NCI-H146 treated with DMSO at 0.1 percent for 48 hours (cell line): ENCODE measurements around the gene CEP78.
"Not testable (repeated sequence)": the region's sequence is repeated elsewhere in the genome, so short reads cannot be mapped to it uniquely, and the experiment has no call there.

Experiments used
- DNase-seq: peaks from one replicate; lab custom pipeline; 2025; ENCODE audit not compliant: unreplicated experiment; lab: John Stamatoyannopoulos, UW

CEP78 gene

GRCh38 chr9:78235256-78235761, 566 bp upstream of the CEP78 start:
- DNase-seq = no peak

- DNase-seq = no peak
These were observed 656 bp downstream of the CEP78 start for GRCh38 chr9:78236551-78236910.

DNA sequence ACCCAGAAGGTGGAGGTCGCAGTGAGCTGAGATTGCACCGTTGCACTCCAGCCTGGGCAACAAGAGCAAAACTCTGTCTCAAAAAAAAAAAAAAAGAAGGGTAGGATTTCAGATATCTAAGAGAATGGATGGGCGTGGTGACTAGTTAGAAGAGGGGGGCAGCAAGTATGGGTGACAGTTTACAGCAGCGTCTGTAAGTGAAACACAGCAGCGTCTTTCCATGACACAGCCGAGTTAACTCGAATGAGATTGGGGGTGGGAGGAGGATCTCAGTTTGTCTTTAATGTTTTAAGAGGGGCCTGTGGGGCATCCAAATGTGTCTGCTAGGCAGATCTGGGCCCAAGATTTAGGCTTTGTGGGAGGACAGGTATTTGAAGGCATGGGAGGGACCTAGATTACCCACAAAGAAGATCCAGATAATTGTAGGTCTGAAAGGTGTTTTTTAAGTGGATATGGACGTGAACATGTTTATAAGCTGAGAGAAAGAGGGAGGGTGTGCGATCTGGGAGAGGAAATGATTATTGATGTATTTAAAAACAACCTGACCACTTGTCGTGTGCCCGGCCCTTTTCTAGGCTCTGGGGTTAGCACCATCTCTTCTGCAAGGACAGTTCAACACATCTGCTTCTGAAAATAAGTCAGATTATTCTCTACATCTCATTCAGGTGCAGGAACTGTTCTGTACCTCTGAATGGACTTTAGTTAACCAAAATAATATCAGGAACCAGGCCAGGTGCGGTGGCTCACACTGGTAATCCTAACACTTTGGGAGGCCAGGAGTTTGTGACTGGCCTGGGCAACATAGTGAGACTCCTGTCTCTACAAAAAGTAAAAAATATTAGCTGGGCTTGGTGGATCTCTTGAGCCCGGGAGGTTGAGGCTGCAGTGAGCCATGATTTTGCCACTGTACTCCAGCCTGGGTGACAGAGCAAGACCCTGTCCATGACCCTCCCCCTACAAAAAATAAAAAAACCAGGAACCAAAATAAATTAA, 2.5 kb downstream of the CEP78 start:
- DNase-seq = no peak

DNA sequence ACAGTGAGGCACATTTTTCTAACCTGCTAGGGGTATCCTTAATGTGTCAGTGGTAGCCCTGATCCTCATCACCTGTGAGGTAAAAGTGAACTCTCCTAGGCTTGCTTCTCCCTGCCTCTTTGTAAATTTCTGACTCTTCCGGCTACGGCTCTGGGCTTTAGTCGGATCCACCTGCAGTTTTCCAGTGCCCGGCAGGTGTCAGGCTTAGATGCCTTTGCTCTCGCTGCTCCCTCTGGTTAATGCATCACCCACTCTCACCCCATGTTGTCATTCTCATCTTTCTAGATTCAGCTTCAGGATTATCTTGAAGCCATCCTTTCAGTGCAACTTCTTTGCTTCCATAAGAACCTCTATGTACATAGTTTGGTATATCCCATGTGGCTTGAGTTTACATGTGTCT, 3.6 kb downstream of the CEP78 start:
- peak; percentile 5 for DNase-seq

DNA sequence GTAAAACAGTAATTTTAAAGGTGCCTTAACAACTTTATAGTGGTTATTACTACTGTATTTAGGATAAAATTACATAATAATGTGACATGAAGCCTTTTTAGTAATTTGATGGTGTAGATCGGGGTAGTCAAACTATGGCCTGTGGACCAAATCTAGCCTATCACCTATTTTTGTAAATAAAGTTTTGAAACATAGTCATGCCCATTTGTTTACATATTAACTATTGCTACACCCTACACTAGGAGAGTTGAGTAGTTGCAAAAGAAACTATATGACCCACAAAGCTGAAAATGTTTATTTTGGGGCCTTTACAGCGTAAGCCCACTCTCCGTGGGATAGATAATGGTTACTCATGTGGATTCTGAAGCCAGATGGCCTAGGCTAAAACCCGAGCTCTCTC, 6.2 kb downstream of the CEP78 start:
- no peak for DNase-seq

GRCh38 chr9:78243130-78243529, 7.3 kb downstream of the CEP78 start:
- no peak for DNase-seq

DNA sequence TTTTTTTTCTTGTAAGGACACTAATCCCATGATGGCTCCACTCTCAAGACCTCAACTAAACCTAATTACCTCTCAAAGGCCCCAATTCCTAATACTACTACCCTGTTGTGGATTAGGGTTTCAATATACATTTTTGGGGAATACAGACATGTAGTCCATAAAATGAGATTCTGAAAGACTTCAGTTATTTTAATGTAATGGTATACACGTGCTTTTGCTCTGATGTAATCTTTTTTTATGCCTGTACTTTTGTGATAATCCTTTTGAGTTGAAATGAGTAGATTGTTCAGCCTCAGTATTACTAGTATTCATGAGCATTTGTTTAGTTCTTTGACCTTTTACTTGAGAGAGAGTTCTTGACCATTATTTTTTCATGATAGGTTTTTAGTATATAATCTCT, 9.5 kb downstream of the CEP78 start:
- no peak for DNase-seq

DNA sequence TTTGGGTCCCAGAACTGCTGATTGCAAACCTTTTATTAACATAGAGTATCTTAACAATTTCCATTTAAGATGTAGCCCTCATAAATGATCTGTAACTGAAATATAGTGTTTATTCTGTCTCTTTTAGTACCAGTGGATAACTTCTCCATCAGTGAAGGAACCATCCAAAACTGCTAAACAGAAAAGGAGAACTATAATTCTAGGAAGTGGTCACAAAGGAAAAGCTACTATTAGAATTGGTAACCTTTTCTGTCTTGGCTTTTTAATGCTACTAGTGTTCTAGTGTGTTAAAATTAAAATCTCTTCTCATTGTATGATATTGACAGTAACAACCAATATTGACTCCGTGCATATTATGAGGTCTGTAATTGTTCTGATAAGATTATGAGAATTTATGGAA, 12.8 kb downstream of the CEP78 start:
- no peak for DNase-seq

GRCh38 chr9:78249542-78249941, 13.7 kb downstream of the CEP78 start:
- DNase-seq = no peak

DNA sequence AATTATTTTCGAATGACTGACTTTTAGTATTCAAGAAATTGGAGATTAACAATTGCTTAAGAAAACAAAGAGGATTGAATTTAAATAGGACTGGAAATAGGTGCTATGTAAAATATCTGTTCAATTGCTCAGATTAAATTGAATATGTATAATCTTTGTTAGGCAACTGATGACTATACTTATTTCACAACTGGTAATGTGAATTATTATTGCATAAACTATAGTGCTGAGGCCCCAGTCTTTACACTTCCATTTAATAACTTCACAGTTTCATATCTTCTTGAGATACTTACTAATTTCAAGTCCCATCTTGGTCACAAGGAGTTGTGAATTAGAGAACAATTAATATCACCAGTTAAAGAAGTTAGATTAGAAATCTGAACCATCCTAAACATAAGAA, 16.7 kb downstream of the CEP78 start:
- no peak for DNase-seq

DNA sequence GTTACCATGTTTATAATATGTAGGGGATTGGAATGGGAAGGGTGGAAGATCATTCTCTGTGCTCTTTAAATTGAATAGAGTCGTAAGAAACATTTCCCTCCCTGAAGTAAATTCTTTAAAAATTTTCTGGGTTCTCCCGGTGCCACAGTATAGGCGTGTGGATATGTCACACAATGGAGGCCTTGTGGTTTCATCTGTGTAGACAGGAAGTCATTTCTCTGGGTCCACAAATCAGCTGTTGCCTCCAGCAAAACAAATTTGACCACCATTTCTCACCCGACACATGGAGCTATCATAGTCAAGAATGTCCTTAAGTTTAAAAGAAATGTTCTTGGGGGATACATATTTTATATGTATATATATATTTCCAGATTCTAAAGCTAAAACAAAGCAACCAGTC, 17.4 kb downstream of the CEP78 start:
- DNase-seq = no peak

DNA sequence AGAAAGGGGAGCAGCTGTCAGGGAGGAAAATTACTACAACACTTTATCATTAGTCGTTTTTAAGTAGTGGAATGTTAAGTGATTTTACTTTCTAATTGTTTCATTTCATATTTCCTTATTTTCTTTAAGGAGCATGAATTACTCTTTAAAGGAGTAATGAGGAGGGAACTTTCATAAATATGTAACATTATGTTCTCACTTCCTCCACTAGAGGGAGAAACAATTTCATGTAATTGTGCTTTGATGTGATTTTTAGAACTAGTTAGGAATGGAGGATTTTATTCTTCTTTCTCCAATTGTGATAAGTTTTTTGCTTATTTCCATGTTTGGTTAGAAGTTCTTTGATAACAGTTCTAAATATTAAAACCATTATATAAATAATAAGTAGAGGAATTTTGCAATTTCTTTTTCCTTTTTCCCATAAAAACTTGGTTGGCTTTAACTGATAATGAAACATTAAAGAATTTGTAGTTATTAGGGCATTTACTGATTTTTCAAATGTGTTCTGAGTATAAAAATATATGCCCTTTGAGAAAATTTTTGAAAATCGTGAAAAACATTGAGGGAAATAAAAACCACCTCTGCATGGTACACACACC, 25.6 kb downstream of the CEP78 start:
- DNase-seq = no peak

- DNase-seq = no peak
These were observed 26.8 kb downstream of the CEP78 start for GRCh38 chr9:78262655-78263054.

- DNase-seq = no peak
These were observed 32.0 kb downstream of the CEP78 start for GRCh38 chr9:78267889-78268288.

DNA sequence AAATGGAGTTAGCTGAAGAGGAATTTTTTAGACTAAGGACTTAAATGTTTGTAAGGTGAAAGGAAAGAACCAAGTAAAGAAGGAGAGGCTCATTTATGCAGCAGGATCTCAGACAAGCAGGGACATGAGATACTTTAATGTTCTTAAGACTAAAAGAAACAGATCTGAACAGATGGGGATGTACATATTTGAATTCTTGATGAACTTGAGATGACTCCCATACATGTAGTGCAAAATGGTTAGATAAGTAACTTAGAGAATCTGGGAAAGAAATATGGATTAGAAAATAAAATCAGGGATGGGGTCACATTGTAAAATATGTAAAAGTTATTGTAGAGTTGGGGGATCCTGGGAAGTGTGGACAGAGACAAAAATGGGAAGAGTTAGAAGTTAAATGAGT, 33.9 kb downstream of the CEP78 start:
- no peak for DNase-seq

DNA sequence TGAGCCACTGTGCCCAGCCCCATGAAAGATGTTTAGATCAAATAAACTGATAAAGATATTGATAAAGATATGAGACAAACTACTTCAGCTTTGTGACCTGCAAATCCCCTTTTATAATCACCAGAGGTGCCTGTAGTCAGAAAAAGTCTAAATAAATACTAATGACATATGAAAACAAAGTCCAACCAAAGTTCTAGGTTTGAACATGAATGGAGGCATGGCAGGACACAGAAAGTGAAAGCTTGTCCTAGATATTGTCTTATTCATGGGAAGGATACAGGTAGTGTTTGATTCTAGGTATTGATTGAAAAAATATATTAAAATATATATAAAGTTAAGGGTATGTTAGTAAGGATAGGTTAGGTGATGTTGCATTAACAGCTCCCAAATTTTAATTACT, 36.4 kb downstream of the CEP78 start:
- no peak for DNase-seq

DNA sequence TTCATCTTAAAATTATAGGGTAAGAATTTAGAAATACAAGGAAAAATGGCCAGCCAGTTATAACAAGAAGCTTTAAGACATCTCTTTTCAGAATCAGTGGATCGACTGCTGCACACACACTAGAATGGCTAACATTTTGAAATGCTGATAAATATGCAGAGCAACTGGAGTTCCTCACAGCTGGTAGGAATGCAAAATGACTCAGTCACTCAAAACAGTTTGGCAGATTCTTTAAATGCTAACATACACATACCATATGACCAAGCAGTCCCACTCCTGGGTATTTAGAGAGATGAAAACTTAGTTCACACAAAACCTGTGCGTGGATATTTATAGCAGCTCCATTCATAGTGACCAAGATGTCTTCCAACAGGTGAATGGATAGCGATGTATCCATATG, 37.9 kb downstream of the CEP78 start:
- DNase-seq = no peak

GRCh38 chr9:78278177-78278777, 42.4 kb downstream of the CEP78 start:
- no peak for DNase-seq

DNA sequence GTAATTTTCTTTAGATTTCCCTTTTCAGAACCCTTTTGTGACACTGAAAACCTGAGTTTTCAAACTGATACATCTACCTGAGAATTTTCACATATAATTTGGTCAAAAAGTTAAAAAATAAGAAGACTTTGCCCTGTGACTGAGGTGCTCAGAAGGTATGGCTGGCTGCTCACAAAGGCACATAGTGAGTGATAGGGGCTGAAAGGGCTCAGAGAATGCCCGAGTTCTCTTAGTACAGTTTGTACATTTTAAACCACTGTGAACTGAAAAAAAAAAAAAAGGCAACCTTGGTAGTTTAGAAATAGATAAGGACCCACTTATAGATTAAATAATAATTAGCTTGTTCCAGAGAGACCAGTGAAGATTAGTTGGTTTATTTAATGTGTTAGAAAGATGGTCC, 42.9 kb downstream of the CEP78 start:
- no peak for DNase-seq

DNA sequence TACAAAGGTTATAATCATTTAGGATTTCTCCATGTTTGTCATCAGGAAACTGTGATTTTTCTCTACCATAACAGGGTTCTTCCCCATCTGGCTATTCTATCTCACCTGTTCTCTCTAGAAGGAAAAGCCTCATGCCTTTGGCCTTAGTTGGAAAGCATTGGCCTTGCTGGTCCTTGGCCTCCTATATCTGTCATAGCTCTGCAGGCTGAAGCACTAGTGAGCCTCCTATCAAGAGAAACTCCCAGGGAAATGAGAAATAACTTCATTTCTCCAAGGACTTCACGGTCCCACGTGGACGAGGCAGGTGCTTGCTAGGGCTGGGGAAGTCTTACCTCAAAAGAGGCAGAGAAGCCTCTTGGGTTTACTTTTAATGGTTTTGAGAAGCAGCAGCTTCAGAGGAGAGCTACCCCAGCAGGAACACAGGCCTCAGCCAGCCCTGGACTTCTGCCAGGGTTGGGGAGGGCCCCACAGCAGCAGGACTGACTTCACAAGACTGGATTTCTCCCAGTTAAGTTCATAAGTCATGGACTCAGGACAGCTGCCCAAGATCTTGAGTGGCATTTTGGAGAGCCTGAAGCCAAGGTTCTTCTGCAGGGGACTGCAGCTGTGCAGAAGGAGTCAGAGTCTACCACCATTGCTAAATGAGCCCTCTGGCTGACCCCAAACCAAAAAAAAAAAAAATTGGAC, 45.2 kb downstream of the CEP78 start:
- no peak for DNase-seq

DNA sequence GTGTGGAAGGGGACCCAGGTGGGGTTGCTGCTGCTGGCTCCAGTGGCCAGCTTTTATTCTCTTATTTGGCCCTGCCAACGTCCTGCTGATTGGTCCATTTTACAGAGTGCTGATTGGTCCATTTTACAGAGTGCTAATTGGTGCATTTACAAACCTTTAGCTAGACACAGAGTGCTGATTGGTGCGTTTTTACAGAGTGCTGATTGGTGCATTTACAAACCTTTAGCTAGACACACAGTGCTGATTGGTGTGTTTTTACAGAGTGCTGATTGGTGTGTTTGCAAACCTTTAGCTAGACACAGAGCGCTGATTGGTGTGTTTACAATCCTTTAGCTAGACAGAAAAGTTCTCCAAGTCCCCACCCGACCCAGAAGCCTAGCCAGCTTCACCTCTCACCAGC, 48.3 kb downstream of the CEP78 start:
- not testable (repeated sequence) for DNase-seq
